ENCODE data around the gene TXNDC2. TPM values are rescaled to one million over a fixed set of nuclear protein-coding genes. Genes with fewer than 3 reads are reported as not detected.

Gene TXNDC2
- total and polyA plus RNA-seq, 2 of the 4 experiments (the other 2 are of a cell fraction), result 0.18 TPM; not detected in 1

DNA sequence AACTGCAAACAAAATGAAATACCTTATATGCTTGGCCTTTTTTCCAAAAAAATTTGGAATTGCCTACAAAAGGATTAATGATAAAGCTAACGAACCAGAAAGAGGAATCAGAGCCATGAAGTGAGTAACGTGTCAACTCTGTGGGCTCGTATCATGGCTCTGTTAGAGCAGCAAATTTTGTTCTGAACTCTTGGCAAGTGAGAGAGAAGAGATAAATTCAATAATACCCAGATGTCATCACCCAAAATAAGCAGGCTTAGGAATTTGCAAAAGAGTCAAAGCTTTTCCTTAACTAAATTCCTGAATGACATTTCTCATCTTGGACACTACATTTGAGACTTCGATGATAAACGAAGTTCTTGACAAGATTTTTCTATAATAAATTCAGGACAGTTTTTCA, 4.4 kb downstream of the TXNDC2 start:
- TF ChIP-seq RAD21 (IDR thresholded peaks at IDR 0.05; ENCODE audit: low read length) (no peak), FOS (IDR thresholded peaks at IDR 0.05; ENCODE audit: low read depth, low read length) (no peak), NFE2L2 (IDR thresholded peaks at IDR 0.05; ENCODE audit: low read depth, low read length) (no peak), BHLHE40 (IDR thresholded peaks at IDR 0.05; ENCODE audit: low read depth, low read length) (no peak), MAFK (IDR thresholded peaks at IDR 0.05; ENCODE audit: low read depth, low read length) (no peak), MAZ (IDR thresholded peaks at IDR 0.05; ENCODE audit: borderline replicate concordance, low read depth, low read length) (no peak), RCOR1 (IDR thresholded peaks at IDR 0.05; ENCODE audit: insufficient replicate concordance, low read length) (no peak), RFX5 (IDR thresholded peaks at IDR 0.05; ENCODE audit: low read depth, low read length) (no peak), CHD1 (IDR thresholded peaks at IDR 0.05; ENCODE audit: low read depth, low read length) (no peak)
- TF ChIP-seq, protein P1, sequence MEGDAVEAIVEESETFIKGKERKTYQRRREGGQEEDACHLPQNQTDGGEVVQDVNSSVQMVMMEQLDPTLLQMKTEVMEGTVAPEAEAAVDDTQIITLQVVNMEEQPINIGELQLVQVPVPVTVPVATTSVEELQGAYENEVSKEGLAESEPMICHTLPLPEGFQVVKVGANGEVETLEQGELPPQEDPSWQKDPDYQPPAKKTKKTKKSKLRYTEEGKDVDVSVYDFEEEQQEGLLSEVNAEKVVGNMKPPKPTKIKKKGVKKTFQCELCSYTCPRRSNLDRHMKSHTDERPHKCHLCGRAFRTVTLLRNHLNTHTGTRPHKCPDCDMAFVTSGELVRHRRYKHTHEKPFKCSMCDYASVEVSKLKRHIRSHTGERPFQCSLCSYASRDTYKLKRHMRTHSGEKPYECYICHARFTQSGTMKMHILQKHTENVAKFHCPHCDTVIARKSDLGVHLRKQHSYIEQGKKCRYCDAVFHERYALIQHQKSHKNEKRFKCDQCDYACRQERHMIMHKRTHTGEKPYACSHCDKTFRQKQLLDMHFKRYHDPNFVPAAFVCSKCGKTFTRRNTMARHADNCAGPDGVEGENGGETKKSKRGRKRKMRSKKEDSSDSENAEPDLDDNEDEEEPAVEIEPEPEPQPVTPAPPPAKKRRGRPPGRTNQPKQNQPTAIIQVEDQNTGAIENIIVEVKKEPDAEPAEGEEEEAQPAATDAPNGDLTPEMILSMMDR (conservative IDR thresholded peaks at IDR 0.05; ENCODE audit: low read depth, low read length), result no peak
- dilution Hi-C loops (cut with HindIII; ENCODE audit: low sequenced_read_pairs, unreplicated experiment), result no loop called here
- no peak overlapping the region for H2AFZ ChIP-seq (replicated peaks; ENCODE audit: low read length, poor library complexity)
- no peaks in the 10 kb centered on the region for H3K36me3 ChIP-seq (ENCODE audit: control insufficient read depth, insufficient read depth, low read length)
- no peak overlapping the region for H2BK15ac ChIP-seq (ENCODE audit: low read depth, low read length)
- BruUV-seq (replicated peaks), result no TSS peak
- no peak overlapping the region for H3K4ac ChIP-seq (ENCODE audit: low read depth, low read length)
- H3K79me1 ChIP-seq (ENCODE audit: low read depth in 1 of 2, low read length in 2 of 2), result no peaks in the 10 kb centered on the region
- intact Hi-C loops (cut with micrococcal nuclease), result no loop called here
- no peak overlapping the region for H3K23ac ChIP-seq (ENCODE audit: low read depth, low read length)
- H3K4me2 ChIP-seq (ENCODE audit: low read depth, low read length), result no peak overlapping the region
- H3K18ac ChIP-seq (ENCODE audit: low read depth, low read length), result no peak overlapping the region
- no peak overlapping the region for H2BK5ac ChIP-seq (ENCODE audit: low read depth, low read length, poor library complexity, severe bottlenecking)
- H3K9me1 ChIP-seq (ENCODE audit: insufficient read depth, low read length), result no peaks in the 10 kb centered on the region; the same call in 1 of the 2 replicates
- no peak overlapping the region for H3K9ac ChIP-seq (ENCODE audit: low read depth, low read length)
- H3K14ac ChIP-seq (replicated peaks; ENCODE audit: low read depth, low read length), result no peak overlapping the region
- ChIA-PET POLR2A (ENCODE audit: unreplicated experiment) (interaction anchor here (0.7 kb wide), 1 partner anchor 14 kb away, joined by 3 read pairs; no protein-coding TSS in a partner anchor), CTCF (no interaction called here)
- WGBS, 2 experiments (ENCODE audit: extremely low coverage in 2 of 2, insufficient read length in 1 of 2), result 80% methylated on average over 1 of the region's 5 CpGs; no CpG with 5 or more reads in 1 of the 2 experiments
- no peak overlapping the region for H2AK9ac ChIP-seq (replicated peaks; ENCODE audit: low read depth, low read length, poor library complexity)
- H2AK5ac ChIP-seq (ENCODE audit: low read depth, low read length), result no peak overlapping the region
- no peak overlapping the region for H3K27ac ChIP-seq (ENCODE audit: insufficient read depth, low read length)
- H3K27me3 ChIP-seq (ENCODE audit: control insufficient read depth, insufficient read depth, low read length), result no peaks in the 10 kb centered on the region
- no peak overlapping the region for H2BK20ac ChIP-seq (ENCODE audit: low read depth, low read length)
- H3K4me3 ChIP-seq (ENCODE audit: insufficient read depth, low read depth, low read length), result no peak overlapping the region
- no peak overlapping the region for H4K91ac ChIP-seq (ENCODE audit: insufficient read depth, low read depth, low read length)
- DNase-seq (no peak), ATAC-seq (ENCODE audit: low read depth) (no peak)
- no peak overlapping the region for H2BK120ac ChIP-seq (ENCODE audit: low read depth, low read length)
- no peaks in the 10 kb centered on the region for H4K20me1 ChIP-seq (ENCODE audit: insufficient read depth, low read length)
- peaks cover 1% of the 10 kb centered on the region; the same call in 1 of the 2 replicates for H3K4me1 ChIP-seq (ENCODE audit: control insufficient read depth, insufficient read depth, low read length)
- no peak overlapping the region for H4K8ac ChIP-seq (ENCODE audit: low read depth in 2 of 2, low read length in 2 of 2)
- in situ Hi-C loops (cut with MboI; ENCODE audit: low sequenced_read_pairs), result no loop called here
- no peak overlapping the region for H4K5ac ChIP-seq (ENCODE audit: low read depth, low read length)
- H3K9me3 ChIP-seq (ENCODE audit: control insufficient read depth, insufficient read depth, low read length), result no peaks in the 10 kb centered on the region
- H3K56ac ChIP-seq (ENCODE audit: extremely low read depth, insufficient read depth, low read length), result no peak overlapping the region
